Measurements from ENCODE around the gene GABRA5.
A peak's percentile ranks its signal among the peaks of the same experiment; 100 is the strongest.

DNA sequence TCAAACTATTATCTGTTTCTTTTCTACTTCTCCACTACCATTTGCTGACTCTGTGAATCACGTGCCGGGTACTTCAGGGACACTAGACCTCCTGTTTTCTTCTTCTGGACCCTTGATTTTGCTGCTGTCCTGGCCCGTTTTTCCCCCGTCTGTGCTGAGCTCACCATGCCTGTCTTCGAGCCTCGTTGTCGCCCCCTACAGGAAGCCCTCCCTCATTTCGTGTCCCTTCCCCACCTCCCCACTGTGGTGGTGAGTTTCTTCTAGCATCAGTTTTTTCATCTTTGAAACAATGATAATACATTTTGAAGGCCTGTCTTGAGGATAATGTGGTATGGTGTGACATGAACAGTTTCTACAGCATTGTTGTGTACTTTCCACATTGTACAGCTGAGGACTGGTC is 117.0 kb downstream of the GABRA5 start:
- no peak for TF ChIP-seq EZH2phosphoT487 (IDR thresholded peaks at IDR 0.05; ENCODE audit: low read depth)
- 0 out of 2 replicates have a peak, but pooled peaks have one; percentile 8 for TF ChIP-seq CTCF (IDR thresholded peaks at IDR 0.05; ENCODE audit: low read depth, low read length)

Measured in OCI-LY3 (cell line).